SHP77 treated with DMSO at 0.1 percent for 48 hours (cell line): ENCODE data around the gene HASPIN.

ENCODE experiments used
- DNase-seq: peaks from one replicate; lab custom pipeline; 2025; lab: John Stamatoyannopoulos, UW

HASPIN gene

GRCh38 chr17:3763777-3764170 lies 40.1 kb downstream of the HASPIN start:
- DNase-seq = no peak

- no peak for DNase-seq
These were observed 42.3 kb downstream of the HASPIN start for GRCh38 chr17:3765981-3766380.

GRCh38 chr17:3766779-3767178 lies 43.1 kb downstream of the HASPIN start:
- no peak for DNase-seq

- DNase-seq = no peak
These were observed 44.6 kb downstream of the HASPIN start for GRCh38 chr17:3768341-3768740.

- no peak for DNase-seq
These were observed 45.1 kb downstream of the HASPIN start for GRCh38 chr17:3768769-3769168.

GRCh38 chr17:3770466-3770865 lies 46.8 kb downstream of the HASPIN start:
- no peak for DNase-seq

GRCh38 chr17:3771140-3771539 lies 47.4 kb downstream of the HASPIN start:
- no peak for DNase-seq

- no peak for DNase-seq
These were observed 49.1 kb downstream of the HASPIN start for GRCh38 chr17:3772764-3773163.

- DNase-seq = no peak
These were observed 49.8 kb downstream of the HASPIN start for GRCh38 chr17:3773511-3773910.

- DNase-seq = no peak
These were observed 50.3 kb downstream of the HASPIN start for GRCh38 chr17:3773966-3774365.
